Progenitor cell of endocrine pancreas (in vitro differentiated cells): Measurements from ENCODE around the gene CALM1. TPM values are rescaled to one million over a fixed set of nuclear protein-coding genes. Genes with fewer than 3 reads are reported as not detected.

Source experiments
- DNase-seq: peaks from one replicate; pipeline ENCODE4 v3.0.0; 2021; ENCODE audit warnings: low spot score; ENCODE audit not compliant: unreplicated experiment
- H3K27ac Mint-ChIP-seq: 2 replicates; pipeline ENCODE4 v1.8.0; 2021; ENCODE audit warnings: mild to moderate bottlenecking, moderate library complexity, mixed read lengths
- H3K27me3 Mint-ChIP-seq: 2 replicates; pipeline ENCODE4 v1.8.0; 2021; ENCODE audit warnings: mixed read lengths
- H3K36me3 Mint-ChIP-seq: 2 replicates; pipeline ENCODE4 v1.8.0; 2022; ENCODE audit warnings: mixed read lengths; ENCODE audit not compliant: insufficient read depth
- H3K4me1 Mint-ChIP-seq: 2 replicates; pipeline ENCODE4 v1.8.0; 2021; ENCODE audit warnings: low read depth, mixed read lengths
- H3K4me3 Mint-ChIP-seq: 2 replicates; pipeline ENCODE4 v1.8.0; 2021; ENCODE audit warnings: low read depth, mild to moderate bottlenecking, moderate library complexity, mixed read lengths
- H3K9me3 Mint-ChIP-seq: 2 replicates; pipeline ENCODE4 v1.8.0; 2021; ENCODE audit warnings: low read depth, mixed read lengths
- CTCF ChIP-seq: fragments of 200-600 bp; sonication (generic); IDR thresholded peaks from one replicate; pipeline ENCODE4 v1.5.0; 2021; ENCODE audit warnings: antibody characterized with exemption, mild to moderate bottlenecking; ENCODE audit not compliant: unreplicated experiment
- total RNA-seq: library from RNA; stranded (reverse); gene quantifications from 2 replicates; pipeline ENCODE4 v1.2.1, GENCODE V29; 2021

Gene CALM1
- total RNA-seq, 1 donor from 2014 or later: 331 TPM

GRCh38 chr14:90398841-90399540 lies 2.2 kb downstream of the CALM1 start:
- Mint-ChIP-seq H3K4me3 (peak overlapping the region; percentile 90), H3K27ac (peak overlapping the region; percentile 93), H3K4me1 (peaks cover 27% of the 10 kb centered on the region), H3K27me3 (peaks cover 2% of the 10 kb centered on the region), H3K9me3 (no peaks in the 10 kb centered on the region), H3K36me3 (peaks cover 30% of the 10 kb centered on the region)
- DNase-seq: no peak
- no peak for TF ChIP-seq CTCF

GRCh38 chr14:90399541-90400444 lies 3.0 kb downstream of the CALM1 start:
- Mint-ChIP-seq H3K36me3 (peaks cover 36% of the 10 kb centered on the region), H3K27me3 (peaks cover 2% of the 10 kb centered on the region), H3K4me1 (peaks cover 27% of the 10 kb centered on the region), H3K9me3 (no peaks in the 10 kb centered on the region), H3K27ac (peak overlapping the region; percentile 38), H3K4me3 (peak overlapping the region; percentile 90)
- peak; percentile 76 for DNase-seq
- TF ChIP-seq CTCF: peak; percentile 100

DNA sequence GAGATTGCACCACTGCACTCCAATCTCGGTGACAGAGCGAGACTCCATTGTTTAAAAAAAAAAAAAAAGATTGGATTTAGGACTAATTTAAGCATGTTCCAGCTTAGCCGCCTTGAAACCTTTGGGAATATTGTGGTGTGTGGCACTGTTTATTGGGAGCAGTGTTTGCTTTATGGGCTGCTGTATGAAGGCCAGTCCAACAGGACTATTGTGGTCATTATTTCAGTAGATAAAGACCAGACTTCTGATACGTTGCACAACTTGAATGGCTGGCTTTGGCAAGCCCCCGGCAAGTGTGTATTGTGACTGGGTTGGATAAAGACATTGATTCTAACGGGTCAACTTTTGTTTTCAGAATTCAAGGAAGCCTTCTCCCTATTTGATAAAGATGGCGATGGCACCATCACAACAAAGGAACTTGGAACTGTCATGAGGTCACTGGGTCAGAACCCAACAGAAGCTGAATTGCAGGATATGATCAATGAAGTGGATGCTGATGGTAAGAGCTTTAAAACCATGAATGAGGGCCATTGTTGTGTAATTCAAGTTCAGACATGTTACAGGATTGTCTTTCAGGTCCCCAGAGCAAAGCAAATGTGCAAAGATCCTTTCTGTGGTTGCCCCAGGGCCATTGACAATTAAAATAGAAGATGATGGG lies 4.2 kb downstream of the CALM1 start:
- peak overlapping the region; percentile 67 for H3K27ac Mint-ChIP-seq
- no peaks in the 10 kb centered on the region for H3K9me3 Mint-ChIP-seq
- peaks cover 27% of the 10 kb centered on the region for H3K4me1 Mint-ChIP-seq
- no peak overlapping the region for H3K4me3 Mint-ChIP-seq
- DNase-seq: no peak
- no peak for TF ChIP-seq CTCF
- no peaks in the 10 kb centered on the region for H3K27me3 Mint-ChIP-seq
- peaks cover 46% of the 10 kb centered on the region for H3K36me3 Mint-ChIP-seq

DNA sequence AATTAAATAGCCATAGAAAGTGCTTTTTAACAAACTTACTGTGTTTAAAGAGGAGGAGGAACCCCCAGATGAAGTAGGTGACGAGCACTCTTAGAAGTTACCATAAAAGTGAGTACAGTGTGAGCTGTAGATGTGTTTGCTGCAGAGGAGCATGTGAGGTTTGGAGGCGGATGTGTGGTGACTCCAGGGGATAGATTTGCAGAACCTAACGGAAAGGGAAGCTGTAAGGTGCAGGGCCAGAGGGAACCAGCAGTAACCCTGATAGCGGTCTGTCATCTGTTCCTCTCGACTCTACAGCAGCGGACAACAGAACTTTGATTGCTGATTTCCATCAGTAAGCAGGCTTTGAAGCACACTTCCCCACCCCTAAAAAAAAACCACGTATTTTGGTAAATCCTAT lies 5.2 kb downstream of the CALM1 start:
- H3K4me1 Mint-ChIP-seq: peaks cover 27% of the 10 kb centered on the region
- peak overlapping the region; percentile 84 for H3K27ac Mint-ChIP-seq
- no peak for DNase-seq
- peaks cover 48% of the 10 kb centered on the region for H3K36me3 Mint-ChIP-seq
- no peak overlapping the region for H3K4me3 Mint-ChIP-seq
- no peaks in the 10 kb centered on the region for H3K9me3 Mint-ChIP-seq
- TF ChIP-seq CTCF: no peak
- H3K27me3 Mint-ChIP-seq: no peaks in the 10 kb centered on the region

DNA sequence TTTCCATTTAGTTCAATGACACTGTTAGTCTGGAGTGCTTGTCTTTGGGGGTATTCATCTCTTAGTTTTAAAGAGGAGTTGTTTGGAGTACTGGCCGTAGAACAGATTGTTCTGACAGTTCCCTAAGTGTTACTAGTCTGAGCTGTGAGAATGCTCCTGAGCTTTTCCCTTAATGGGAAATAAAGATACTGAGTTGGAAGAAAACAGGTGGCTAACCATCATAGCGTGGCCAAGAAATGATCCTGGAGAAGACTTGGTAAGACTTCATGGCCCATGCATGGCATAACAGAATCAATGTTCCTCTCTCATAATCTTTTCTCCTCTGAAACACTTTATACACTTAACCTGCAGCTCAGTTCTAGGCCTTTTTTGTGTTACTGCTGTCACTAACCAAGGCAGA lies 6.2 kb downstream of the CALM1 start:
- no peak for DNase-seq
- peaks cover 48% of the 10 kb centered on the region for H3K36me3 Mint-ChIP-seq
- no peak overlapping the region for H3K27ac Mint-ChIP-seq
- H3K4me1 Mint-ChIP-seq: peaks cover 27% of the 10 kb centered on the region
- no peaks in the 10 kb centered on the region for H3K9me3 Mint-ChIP-seq
- H3K4me3 Mint-ChIP-seq: no peak overlapping the region
- no peaks in the 10 kb centered on the region for H3K27me3 Mint-ChIP-seq
- TF ChIP-seq CTCF: no peak
